ENCODE data around the gene HTT. TPM values are rescaled to one million over a fixed set of nuclear protein-coding genes. Genes with fewer than 3 reads are reported as not detected.

The HTT gene
- total RNA-seq, 3 donors from 2014 or later (not counting 1 experiment from before 2014, with no cell fraction given), result 132 to 175 (median 165) TPM

GRCh38 chr4:3205995-3206394 lies 131.5 kb downstream of the HTT start:
- Histone ChIP-seq H3K4me3 (ENCODE audit: low read length) (no peak overlapping the region), H3K9me3 (ENCODE audit: control insufficient read depth, insufficient read depth, low read length) (no peaks in the 10 kb centered on the region), H3K36me3 (ENCODE audit: control insufficient read depth, insufficient read depth, low read length) (peaks cover 46% of the 10 kb centered on the region), H3K27me3 (ENCODE audit: control insufficient read depth, insufficient read depth, low read length) (no peaks in the 10 kb centered on the region), H3K4me1 (ENCODE audit: control insufficient read depth, insufficient read depth, low read length) (peaks cover 37% of the 10 kb centered on the region), H3K27ac (ENCODE audit: low read length) (no peak overlapping the region)
- no peak for ATAC-seq
- Mint-ChIP-seq H3K4me1 (peaks cover 47 to 50% of the 10 kb centered on the region in 2 donors), H3K27me3 (ENCODE audit: low read depth in 2 of 2) (no peaks in the 10 kb centered on the region), H3K36me3 (peaks cover 23% of the 10 kb centered on the region), H3K4me3 (no peak overlapping the region), H3K27ac (peak overlapping the region in 1 of 2 donors; percentile 53), H3K9me3 (no peaks in the 10 kb centered on the region)
- 96% methylated on average over 8 of the region's 11 CpGs for WGBS (ENCODE audit: insufficient coverage)
- no peak for DNase-seq
- intact Hi-C loops (cut with micrococcal nuclease), result no loop called here
- no peak for TF ChIP-seq CTCF (IDR thresholded peaks at IDR 0.05)

- Mint-ChIP-seq H3K9me3 (no peaks in the 10 kb centered on the region), H3K27me3 (ENCODE audit: low read depth in 2 of 2) (no peaks in the 10 kb centered on the region), H3K4me1 (peaks cover 45% of the 10 kb centered on the region in 2 donors), H3K36me3 (peaks cover 23% of the 10 kb centered on the region), H3K4me3 (no peak overlapping the region), H3K27ac (peak overlapping the region; percentile 32 to 53)
- intact Hi-C loops (cut with micrococcal nuclease), result no loop called here
- Histone ChIP-seq H3K27me3 (ENCODE audit: control insufficient read depth, insufficient read depth, low read length) (no peaks in the 10 kb centered on the region), H3K9me3 (ENCODE audit: control insufficient read depth, insufficient read depth, low read length) (no peaks in the 10 kb centered on the region), H3K4me1 (ENCODE audit: control insufficient read depth, insufficient read depth, low read length) (peaks cover 31% of the 10 kb centered on the region), H3K27ac (ENCODE audit: low read length) (no peak overlapping the region), H3K4me3 (ENCODE audit: low read length) (no peak overlapping the region), H3K36me3 (ENCODE audit: control insufficient read depth, insufficient read depth, low read length) (peaks cover 46% of the 10 kb centered on the region)
- WGBS (ENCODE audit: insufficient coverage), result 97% methylated on average over 18 of the region's 18 CpGs
- ATAC-seq (no peak), DNase-seq (no peak)
- no peak for TF ChIP-seq CTCF (IDR thresholded peaks at IDR 0.05)
These were observed 132.1 kb downstream of the HTT start for GRCh38 chr4:3206439-3207100.

- Histone ChIP-seq H3K4me3 (ENCODE audit: low read length) (no peak overlapping the region), H3K4me1 (ENCODE audit: control insufficient read depth, insufficient read depth, low read length) (peaks cover 21% of the 10 kb centered on the region), H3K36me3 (ENCODE audit: control insufficient read depth, insufficient read depth, low read length) (peaks cover 55% of the 10 kb centered on the region), H3K27me3 (ENCODE audit: control insufficient read depth, insufficient read depth, low read length) (no peaks in the 10 kb centered on the region), H3K9me3 (ENCODE audit: control insufficient read depth, insufficient read depth, low read length) (no peaks in the 10 kb centered on the region), H3K27ac (ENCODE audit: low read length) (no peak overlapping the region)
- Mint-ChIP-seq H3K27ac (peak overlapping the region in 1 of 2 donors; percentile 32), H3K4me3 (no peak overlapping the region), H3K9me3 (no peaks in the 10 kb centered on the region), H3K36me3 (peaks cover 23% of the 10 kb centered on the region), H3K4me1 (peaks cover 34 to 35% of the 10 kb centered on the region in 2 donors), H3K27me3 (ENCODE audit: low read depth in 2 of 2) (no peaks in the 10 kb centered on the region)
- no peak for TF ChIP-seq CTCF (IDR thresholded peaks at IDR 0.05)
- intact Hi-C loops (cut with micrococcal nuclease), result no loop called here
- DNase-seq, result no peak
- WGBS (ENCODE audit: insufficient coverage), result 100% methylated on average over 3 of the region's 5 CpGs
- peak in 1 of 3 donors; percentile 55 for ATAC-seq
These were observed 133.1 kb downstream of the HTT start for GRCh38 chr4:3207531-3208037.
